CD4-positive, alpha-beta T cell (primary cell): ENCODE data around the gene TTC8. TPM values are rescaled to one million over a fixed set of nuclear protein-coding genes. Genes with fewer than 3 reads are reported as not detected.

Experiments used
- ATAC-seq: fragments of 200-7000 bp; cut with Tn5 transposase; one replicate; pipeline ENCODE4 v1.10.0; 2022; ENCODE audit warnings: mild to moderate bottlenecking; ENCODE audit not compliant: poor library complexity
- CTCF ChIA-PET: fragments of 350-600 bp; sonication (Branson Sonifier 250); formaldehyde crosslinking; loops from one replicate; lab custom pipeline; 2021; ENCODE audit warnings: antibody characterized with exemption, inconsistent platforms; lab: Charles Lee
- POLR2A ChIA-PET: fragments of 350-600 bp; sonication (Branson Sonifier 250); formaldehyde crosslinking; loops from one replicate; lab custom pipeline; 2021; ENCODE audit warnings: antibody characterized with exemption, inconsistent platforms; lab: Charles Lee
- DNase-seq, 14 experiments: peaks; one replicate each; pipeline ENCODE4 v3.0.0-alpha.2; 2013 to 2020; ENCODE audit warnings: mixed read lengths in 2 of 14
- H3K27ac ChIP-seq, 2 donors: one replicate each; pipeline versions ENCODE4 v1.5.1 to v1.7.0; 2013; ENCODE audit warnings: low read length in 2 of 2, low read depth in 1 of 2, mild to moderate bottlenecking in 1 of 2
- H3K27me3 ChIP-seq, 2 experiments: 1 replicate in 1 of 2; 2 replicates in 1 of 2; pipeline versions ENCODE4 v1.6.1 to v1.7.0; 2013; ENCODE audit warnings: low read length in 2 of 2, control low read depth in 1 of 2, mild to moderate bottlenecking in 1 of 2, moderate library complexity in 1 of 2; ENCODE audit not compliant: insufficient read depth in 2 of 2, control insufficient read depth in 1 of 2
- H3K36me3 ChIP-seq: one replicate; pipeline ENCODE4 v1.6.1; 2013; ENCODE audit warnings: low read length, control low read depth; ENCODE audit not compliant: insufficient read depth
- H3K4me1 ChIP-seq: one replicate; pipeline ENCODE4 v1.6.1; 2013; ENCODE audit warnings: low read length, control low read depth; ENCODE audit not compliant: insufficient read depth
- H3K4me3 ChIP-seq: one replicate; pipeline ENCODE4 v1.5.1; 2013; ENCODE audit warnings: mild to moderate bottlenecking, low read length, moderate library complexity
- H3K9me3 ChIP-seq, 2 experiments: 1 replicate in 1 of 2; 2 replicates in 1 of 2; pipeline versions ENCODE4 v1.6.1 to v1.7.0; 2013; ENCODE audit warnings: low read length in 2 of 2, mild to moderate bottlenecking in 2 of 2, control low read depth in 1 of 2, moderate library complexity in 1 of 2; ENCODE audit not compliant: control insufficient read depth in 1 of 2, insufficient read depth in 1 of 2
- H3K27ac Mint-ChIP-seq: one replicate; pipeline ENCODE4 v1.8.0; 2020; ENCODE audit warnings: mixed read lengths
- H3K27me3 Mint-ChIP-seq: one replicate; pipeline ENCODE4 v1.8.0; 2021; ENCODE audit warnings: mixed read lengths
- H3K36me3 Mint-ChIP-seq: one replicate; pipeline ENCODE4 v1.8.0; 2021; ENCODE audit warnings: low read depth, mixed read lengths
- H3K4me1 Mint-ChIP-seq: one replicate; pipeline ENCODE4 v1.8.0; 2021; ENCODE audit warnings: low read depth, mixed read lengths
- H3K4me3 Mint-ChIP-seq: one replicate; pipeline ENCODE4 v1.8.0; 2020; ENCODE audit warnings: mild to moderate bottlenecking, mixed read lengths
- H3K9me3 Mint-ChIP-seq: one replicate; pipeline ENCODE4 v1.8.0; 2020; ENCODE audit warnings: mixed read lengths
- intact Hi-C, 2 experiments: fragments of 100-400 bp; cut with DNase I in 1 of 2; cut with micrococcal nuclease in 1 of 2; formaldehyde crosslinking; loops; one replicate each; pipeline versions ENCODE4 v1.15.1 to v1.9.0; 2023 to 2025; cut with DNase I, micrococcal nuclease
- total RNA-seq, 174 experiments: library from RNA in 2 of 174; stranded (reverse) in 2 of 174; gene quantifications; one replicate each; pipeline ENCODE4 v1.2.3 and lab custom pipeline; 2021 to 2026
- TF ChIP-seq, protein P1 (sequence below): fragments of 200-600 bp; IDR thresholded peaks from one replicate; pipeline ENCODE4 v1.8.0; 2022; ENCODE audit warnings: antibody characterized with exemption, mild to moderate bottlenecking

The TTC8 gene
- total RNA-seq, 2 experiments from 2014 or later: 1.6 to 2.1 TPM

GRCh38 chr14:88908216-88908615 lies 83.8 kb downstream of the TTC8 start:
- H3K4me1 Mint-ChIP-seq: no peaks in the 10 kb centered on the region
- intact Hi-C loops: no loop called here
- ATAC-seq: no peak
- Histone ChIP-seq H3K4me3 (no peak overlapping the region), H3K9me3 (peaks cover 0 to 6% of the 10 kb centered on the region in 2 experiments), H3K27me3 (no peaks in the 10 kb centered on the region), H3K4me1 (no peaks in the 10 kb centered on the region), H3K36me3 (no peaks in the 10 kb centered on the region), H3K27ac (no peak overlapping the region)
- no peak overlapping the region for H3K4me3 Mint-ChIP-seq
- peaks cover 24% of the 10 kb centered on the region for H3K27me3 Mint-ChIP-seq
- TF ChIP-seq, protein P1, sequence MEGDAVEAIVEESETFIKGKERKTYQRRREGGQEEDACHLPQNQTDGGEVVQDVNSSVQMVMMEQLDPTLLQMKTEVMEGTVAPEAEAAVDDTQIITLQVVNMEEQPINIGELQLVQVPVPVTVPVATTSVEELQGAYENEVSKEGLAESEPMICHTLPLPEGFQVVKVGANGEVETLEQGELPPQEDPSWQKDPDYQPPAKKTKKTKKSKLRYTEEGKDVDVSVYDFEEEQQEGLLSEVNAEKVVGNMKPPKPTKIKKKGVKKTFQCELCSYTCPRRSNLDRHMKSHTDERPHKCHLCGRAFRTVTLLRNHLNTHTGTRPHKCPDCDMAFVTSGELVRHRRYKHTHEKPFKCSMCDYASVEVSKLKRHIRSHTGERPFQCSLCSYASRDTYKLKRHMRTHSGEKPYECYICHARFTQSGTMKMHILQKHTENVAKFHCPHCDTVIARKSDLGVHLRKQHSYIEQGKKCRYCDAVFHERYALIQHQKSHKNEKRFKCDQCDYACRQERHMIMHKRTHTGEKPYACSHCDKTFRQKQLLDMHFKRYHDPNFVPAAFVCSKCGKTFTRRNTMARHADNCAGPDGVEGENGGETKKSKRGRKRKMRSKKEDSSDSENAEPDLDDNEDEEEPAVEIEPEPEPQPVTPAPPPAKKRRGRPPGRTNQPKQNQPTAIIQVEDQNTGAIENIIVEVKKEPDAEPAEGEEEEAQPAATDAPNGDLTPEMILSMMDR: no peak
- POLR2A ChIA-PET: no interaction called here
- H3K36me3 Mint-ChIP-seq: no peaks in the 10 kb centered on the region
- DNase-seq: no peak
- H3K9me3 Mint-ChIP-seq: peaks cover 2% of the 10 kb centered on the region
- no peak overlapping the region for H3K27ac Mint-ChIP-seq
- CTCF ChIA-PET: no interaction called here

- POLR2A ChIA-PET: no interaction called here
- Mint-ChIP-seq H3K27me3 (peaks cover 20% of the 10 kb centered on the region), H3K9me3 (peaks cover 2% of the 10 kb centered on the region), H3K36me3 (no peaks in the 10 kb centered on the region), H3K4me1 (no peaks in the 10 kb centered on the region), H3K4me3 (no peak overlapping the region), H3K27ac (no peak overlapping the region)
- H3K4me1 ChIP-seq: no peaks in the 10 kb centered on the region
- CTCF ChIA-PET: no interaction called here
- no peaks in the 10 kb centered on the region for H3K36me3 ChIP-seq
- ATAC-seq: no peak
- no peak overlapping the region for H3K4me3 ChIP-seq
- TF ChIP-seq, protein P1: no peak
- intact Hi-C loops: no loop called here
- H3K27ac ChIP-seq: no peak overlapping the region
- peaks cover 0 to 6% of the 10 kb centered on the region in 2 experiments for H3K9me3 ChIP-seq
- peaks cover under 1 to 4% of the 10 kb centered on the region in 2 experiments for H3K27me3 ChIP-seq
- no peak for DNase-seq
Measured at GRCh38 chr14:88910386-88910785, 85.9 kb downstream of the TTC8 start.

GRCh38 chr14:88911809-88912208 lies 87.4 kb downstream of the TTC8 start:
- Mint-ChIP-seq H3K36me3 (no peaks in the 10 kb centered on the region), H3K9me3 (peaks cover 2% of the 10 kb centered on the region), H3K27me3 (peaks cover 27% of the 10 kb centered on the region), H3K4me1 (no peaks in the 10 kb centered on the region), H3K27ac (no peak overlapping the region), H3K4me3 (no peak overlapping the region)
- CTCF ChIA-PET: no interaction called here
- H3K9me3 ChIP-seq: peaks cover 0 to 5% of the 10 kb centered on the region in 2 experiments
- POLR2A ChIA-PET: no interaction called here
- H3K27me3 ChIP-seq: peaks cover 3 to 4% of the 10 kb centered on the region in 2 experiments
- intact Hi-C loops: no loop called here
- ATAC-seq (no peak), DNase-seq (no peak)
- H3K27ac ChIP-seq: no peak overlapping the region
- H3K4me3 ChIP-seq: no peak overlapping the region
- H3K36me3 ChIP-seq: no peaks in the 10 kb centered on the region
- TF ChIP-seq, protein P1: no peak
- no peaks in the 10 kb centered on the region for H3K4me1 ChIP-seq
